KMS-11 (cell line): ENCODE results near the gene ALPI.

Experiments used
- H2AFZ ChIP-seq: fragments of 200-600 bp; sonication (generic); 2 replicates; pipeline ENCODE4 v1.6.1; 2016; ENCODE audit warnings: antibody characterized with exemption, mixed run types, low read depth
- H3K27ac ChIP-seq: fragments of 200-600 bp; sonication (generic); 2 replicates; pipeline ENCODE4 v1.6.1; 2016; ENCODE audit warnings: mild to moderate bottlenecking, mixed run types
- H3K27me3 ChIP-seq: fragments of 200-600 bp; sonication (generic); 2 replicates; pipeline ENCODE4 v1.6.1; 2017; ENCODE audit warnings: mild to moderate bottlenecking, low read depth, mixed run types, moderate library complexity; ENCODE audit not compliant: insufficient read depth
- H3K36me3 ChIP-seq: fragments of 200-600 bp; sonication (generic); 2 replicates; pipeline ENCODE4 v1.6.1; 2017; ENCODE audit warnings: mild to moderate bottlenecking, mixed run types; ENCODE audit not compliant: insufficient read depth
- H3K4me1 ChIP-seq: fragments of 200-600 bp; sonication (generic); 2 replicates; pipeline ENCODE4 v1.6.1; 2016; ENCODE audit warnings: mild to moderate bottlenecking, low read depth, mixed run types; ENCODE audit not compliant: poor library complexity, severe bottlenecking
- H3K4me2 ChIP-seq: fragments of 200-600 bp; sonication (generic); 2 replicates; pipeline ENCODE4 v1.7.0; 2016; ENCODE audit warnings: mild to moderate bottlenecking, mixed run types
- H3K4me3 ChIP-seq: fragments of 200-600 bp; sonication (generic); IDR thresholded peaks from 2 replicates; pipeline ENCODE4 v1.6.1; 2017; ENCODE audit warnings: low read depth, low read length, mixed read lengths; ENCODE audit not compliant: insufficient read depth
- H3K79me2 ChIP-seq: fragments of 200-600 bp; sonication (generic); 2 replicates; pipeline ENCODE4 v1.6.1; 2016; ENCODE audit warnings: low read depth, mixed run types; ENCODE audit not compliant: insufficient read depth
- H3K9ac ChIP-seq: fragments of 200-600 bp; sonication (generic); 2 replicates; pipeline ENCODE4 v1.6.1; 2016; ENCODE audit warnings: mild to moderate bottlenecking, mixed run types
- H4K20me1 ChIP-seq: fragments of 200-600 bp; sonication (generic); 2 replicates; pipeline ENCODE4 v1.6.1; 2016; ENCODE audit warnings: mild to moderate bottlenecking, mixed run types; ENCODE audit not compliant: insufficient read depth
- CTCF ChIP-seq: fragments of 200-600 bp; sonication (generic); conservative IDR thresholded peaks from 2 replicates; pipeline ENCODE4 v1.6.1; 2017; ENCODE audit warnings: low read depth, mild to moderate bottlenecking, antibody characterized with exemption, low read length, moderate library complexity, mixed read lengths

The ALPI gene

DNA sequence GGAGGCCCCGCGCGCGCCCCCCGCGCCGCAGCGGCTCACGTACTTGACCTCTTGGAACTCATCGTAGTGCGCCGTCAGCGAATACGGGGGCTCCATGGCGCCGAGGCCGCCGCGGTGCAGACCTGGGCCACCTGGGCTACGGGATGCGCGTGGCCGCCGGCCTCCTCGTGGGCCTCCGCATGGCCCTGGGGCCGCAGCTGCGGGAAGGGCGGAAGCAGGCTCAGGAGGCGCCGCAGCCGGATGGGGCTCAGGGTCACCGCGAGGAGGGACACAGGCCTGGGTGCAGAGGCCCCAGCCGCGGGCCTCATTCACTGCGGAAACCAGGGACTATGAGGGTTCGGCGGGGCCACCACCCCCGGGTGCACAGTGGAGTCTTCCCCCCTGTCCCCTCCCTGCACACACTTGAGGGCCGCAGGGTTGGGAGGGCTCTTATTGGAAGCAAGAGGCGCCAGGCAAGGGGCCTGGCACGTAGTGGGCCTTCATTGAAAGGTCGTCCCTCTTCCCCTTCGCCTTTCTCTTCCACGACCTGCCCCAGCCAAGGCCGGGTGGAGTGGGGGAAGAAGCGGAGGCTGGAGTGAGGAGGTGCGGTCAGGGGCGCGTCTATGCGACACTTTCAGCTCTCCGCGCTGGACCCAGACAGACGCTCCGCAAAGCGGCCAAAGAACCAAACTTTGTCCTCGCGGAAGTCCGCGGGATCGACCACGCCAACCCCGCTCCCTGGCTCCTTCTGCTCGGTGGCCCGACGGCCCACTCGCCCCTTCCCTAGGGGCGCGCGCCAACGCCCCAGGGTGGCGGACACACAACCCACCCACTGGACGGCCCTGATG lies 30.8 kb downstream of the ALPI start:
- no peaks in the 10 kb centered on the region for H4K20me1 ChIP-seq
- no peaks in the 10 kb centered on the region for H3K79me2 ChIP-seq
- H3K4me3 ChIP-seq, result no peak overlapping the region
- H2AFZ ChIP-seq, result no peak overlapping the region
- no peak overlapping the region for H3K9ac ChIP-seq
- H3K36me3 ChIP-seq, result no peaks in the 10 kb centered on the region
- H3K4me1 ChIP-seq, result no peaks in the 10 kb centered on the region
- no peak for TF ChIP-seq CTCF
- H3K27ac ChIP-seq, result no peak overlapping the region
- H3K27me3 ChIP-seq, result 0 out of 2 replicates have a peak, but pooled peaks cover 3% of the 10 kb centered on the region
- H3K4me2 ChIP-seq, result no peak overlapping the region

GRCh38 chr2:232487385-232488096 lies 31.6 kb downstream of the ALPI start, which contains the start of gene ECEL1:
Gene ECEL1, minus strand, starts transcription at chr2:232487834. Its CDS starts 1,181 bp downstream, at chr2:232486653.
- H3K27me3 ChIP-seq, result no peaks in the 10 kb centered on the region
- no peak within 1 kb of the TSS for H3K4me2 ChIP-seq
- H3K36me3 ChIP-seq, result no peaks in the 10 kb centered on the region
- no peak for TF ChIP-seq CTCF
- no peak within 1 kb of the TSS for H2AFZ ChIP-seq
- no peaks in the 10 kb centered on the region for H3K4me1 ChIP-seq
- H3K27ac ChIP-seq, result no peak within 1 kb of the TSS
- H3K79me2 ChIP-seq, result no peaks in the 10 kb centered on the region
- H4K20me1 ChIP-seq, result no peaks in the 10 kb centered on the region
- H3K4me3 ChIP-seq, result no peak within 1 kb of the TSS
- no peak within 1 kb of the TSS for H3K9ac ChIP-seq

GRCh38 chr2:232488097-232488711 lies 32.3 kb downstream of the ALPI start:
- TF ChIP-seq CTCF, result no peak
- H2AFZ ChIP-seq, result no peak overlapping the region

GRCh38 chr2:232488721-232489300 lies 32.9 kb downstream of the ALPI start:
- Histone ChIP-seq H3K4me2 (no peak overlapping the region), H3K27me3 (no peaks in the 10 kb centered on the region), H3K4me1 (no peaks in the 10 kb centered on the region), H3K9ac (no peak overlapping the region), H3K79me2 (no peaks in the 10 kb centered on the region), H3K4me3 (no peak overlapping the region), H3K36me3 (no peaks in the 10 kb centered on the region), H2AFZ (no peak overlapping the region), H3K27ac (no peak overlapping the region), H4K20me1 (no peaks in the 10 kb centered on the region)
- TF ChIP-seq CTCF, result no peak

More at GRCh38 chr2:232488097-232488711, 32.3 kb downstream of the ALPI start:
- Histone ChIP-seq H3K27me3 (no peaks in the 10 kb centered on the region), H3K79me2 (no peaks in the 10 kb centered on the region), H3K4me2 (no peak overlapping the region), H3K4me3 (no peak overlapping the region), H3K36me3 (no peaks in the 10 kb centered on the region), H3K27ac (no peak overlapping the region), H3K9ac (no peak overlapping the region), H3K4me1 (no peaks in the 10 kb centered on the region), H4K20me1 (no peaks in the 10 kb centered on the region)
